Mesodermal cell (in vitro differentiated cells): Measurements from ENCODE around the gene TMUB1.

Experiments
- H3K27ac ChIP-seq: 2 replicates; pipeline ENCODE4 v1.7.0; 2013; ENCODE audit warnings: mild to moderate bottlenecking, low read depth, low read length, moderate library complexity; ENCODE audit not compliant: severe bottlenecking
- H3K36me3 ChIP-seq: 2 replicates; pipeline ENCODE4 v1.7.1; 2013; ENCODE audit warnings: mild to moderate bottlenecking, low read length, moderate library complexity; ENCODE audit not compliant: control insufficient read depth, insufficient read depth
- H3K4me1 ChIP-seq: one replicate; pipeline ENCODE4 v1.7.1; 2013; ENCODE audit warnings: mild to moderate bottlenecking, low read length; ENCODE audit not compliant: insufficient read depth, control insufficient read depth, poor library complexity, severe bottlenecking
- H3K4me3 ChIP-seq: 2 replicates; pipeline ENCODE4 v1.7.0; 2013; ENCODE audit warnings: low read length, control low read depth, mild to moderate bottlenecking; ENCODE audit not compliant: insufficient read depth, poor library complexity, severe bottlenecking; ENCODE audit errors: extremely low read depth
- H3K9me3 ChIP-seq: 2 replicates; pipeline ENCODE4 v1.7.1; 2013; ENCODE audit warnings: mild to moderate bottlenecking, low read length, moderate library complexity; ENCODE audit not compliant: control insufficient read depth
- WGBS, 2 experiments: methylation state at CpG; one replicate each; pipeline ENCODE4 v1.1.5; 2013; ENCODE audit warnings: missing lambda C conversion rate in 2 of 2; ENCODE audit not compliant: insufficient coverage in 2 of 2; 5-methylcytosine and 5-hydroxymethylcytosine counted together

The TMUB1 gene

DNA sequence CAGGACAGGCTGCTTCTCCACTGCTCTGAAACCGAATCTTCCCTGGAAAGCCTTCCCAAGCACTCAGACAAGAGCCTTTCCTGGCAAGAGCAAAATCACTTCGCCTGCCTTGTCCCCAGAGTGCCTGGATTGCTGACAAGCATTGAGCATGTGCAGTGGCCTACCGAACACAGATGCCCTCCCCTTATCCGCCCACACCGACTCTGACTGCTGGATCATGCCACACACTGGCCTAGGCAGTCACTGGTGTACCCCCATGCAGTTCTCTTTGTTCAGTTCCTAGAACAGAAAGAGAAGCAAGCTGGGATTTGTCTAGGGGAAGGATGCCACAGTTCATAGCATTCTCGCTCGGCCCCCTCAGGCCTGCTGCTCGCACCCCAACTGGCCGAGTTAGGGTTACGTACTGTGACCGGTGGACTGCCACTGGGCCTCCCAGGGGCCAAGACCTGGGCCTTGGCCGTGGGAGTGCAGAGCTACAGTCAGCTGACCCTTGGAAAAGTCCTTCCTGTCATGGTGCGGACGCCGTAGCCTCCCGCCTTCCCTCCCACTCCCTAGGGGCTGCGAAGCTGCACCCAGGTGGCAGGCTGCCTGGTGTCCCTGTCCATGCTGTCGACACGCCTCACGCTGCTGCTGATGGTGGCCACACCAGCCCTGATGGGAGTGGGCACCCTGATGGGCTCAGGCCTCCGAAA, 48.1 kb downstream of the TMUB1 start:
- Histone ChIP-seq H3K27ac (no peak overlapping the region), H3K9me3 (no peaks in the 10 kb centered on the region), H3K4me1 (peaks cover 27% of the 10 kb centered on the region), H3K36me3 (peaks cover 43% of the 10 kb centered on the region), H3K4me3 (no peak overlapping the region)
- 89 to 91% methylated on average over 20 of the region's 21 CpGs for WGBS, 2 experiments

DNA sequence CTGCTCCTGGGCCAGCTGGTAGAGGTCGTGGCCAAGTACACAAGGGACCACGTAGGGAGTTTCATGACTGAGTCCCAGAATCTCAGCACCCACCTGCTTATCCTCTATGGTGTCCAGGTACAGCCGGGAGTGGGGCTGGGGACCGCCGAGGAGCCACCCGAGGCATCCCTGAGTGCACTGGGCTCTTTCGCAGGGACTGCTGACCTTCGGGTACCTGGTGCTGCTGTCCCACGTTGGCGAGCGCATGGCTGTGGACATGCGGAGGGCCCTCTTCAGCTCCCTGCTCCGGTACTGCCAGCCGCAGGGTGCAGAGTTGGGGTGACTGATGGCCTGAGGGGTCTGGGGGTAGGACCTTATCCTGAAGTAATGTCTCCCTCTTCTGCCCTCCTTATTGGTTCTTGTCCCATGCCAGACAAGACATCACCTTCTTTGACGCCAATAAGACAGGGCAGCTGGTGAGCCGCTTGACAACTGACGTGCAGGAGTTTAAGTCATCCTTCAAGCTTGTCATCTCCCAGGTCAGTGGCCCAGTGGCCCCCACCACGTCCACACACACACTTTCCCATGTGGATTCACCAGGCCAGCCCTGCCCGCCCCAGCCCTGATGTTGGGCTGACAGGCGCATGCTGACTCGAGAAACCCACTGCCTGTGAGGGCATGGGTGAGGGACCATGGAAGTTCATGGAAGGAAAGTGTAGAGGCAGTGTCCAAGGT, 48.8 kb downstream of the TMUB1 start:
- Histone ChIP-seq H3K4me3 (no peak overlapping the region), H3K36me3 (peaks cover 45% of the 10 kb centered on the region), H3K9me3 (no peaks in the 10 kb centered on the region), H3K27ac (no peak overlapping the region), H3K4me1 (peaks cover 20% of the 10 kb centered on the region)
- 96 to 98% methylated on average over 16 to 19 of the region's 21 CpGs for WGBS, 2 experiments

DNA sequence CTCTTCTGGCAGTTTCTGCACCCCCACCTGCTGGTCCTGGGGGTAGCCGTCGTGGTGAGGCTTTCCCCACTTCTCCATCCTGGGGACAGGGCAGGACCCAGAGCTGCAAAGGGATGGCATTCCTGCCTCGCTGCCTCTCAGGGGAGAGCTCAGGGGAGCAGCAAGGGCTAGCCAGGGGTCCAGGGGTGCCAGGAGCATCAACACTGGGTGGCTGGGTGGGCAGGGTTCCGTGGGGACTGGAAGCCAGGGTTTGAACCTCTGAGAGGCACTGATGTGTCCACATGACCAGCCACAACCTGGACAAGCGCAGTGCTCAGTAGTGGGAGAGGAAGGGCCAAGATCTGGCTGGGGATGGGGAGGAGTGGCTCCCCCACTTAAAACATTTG, 49.4 kb downstream of the TMUB1 start:
- peaks cover 16% of the 10 kb centered on the region for H3K4me1 ChIP-seq
- H3K9me3 ChIP-seq = no peaks in the 10 kb centered on the region
- no peak overlapping the region for H3K27ac ChIP-seq
- 83 to 84% methylated on average over 2 to 4 of the region's 5 CpGs for whole genome bisulfite sequencing, 2 experiments
- peaks cover 45% of the 10 kb centered on the region for H3K36me3 ChIP-seq
- H3K4me3 ChIP-seq = no peak overlapping the region

DNA sequence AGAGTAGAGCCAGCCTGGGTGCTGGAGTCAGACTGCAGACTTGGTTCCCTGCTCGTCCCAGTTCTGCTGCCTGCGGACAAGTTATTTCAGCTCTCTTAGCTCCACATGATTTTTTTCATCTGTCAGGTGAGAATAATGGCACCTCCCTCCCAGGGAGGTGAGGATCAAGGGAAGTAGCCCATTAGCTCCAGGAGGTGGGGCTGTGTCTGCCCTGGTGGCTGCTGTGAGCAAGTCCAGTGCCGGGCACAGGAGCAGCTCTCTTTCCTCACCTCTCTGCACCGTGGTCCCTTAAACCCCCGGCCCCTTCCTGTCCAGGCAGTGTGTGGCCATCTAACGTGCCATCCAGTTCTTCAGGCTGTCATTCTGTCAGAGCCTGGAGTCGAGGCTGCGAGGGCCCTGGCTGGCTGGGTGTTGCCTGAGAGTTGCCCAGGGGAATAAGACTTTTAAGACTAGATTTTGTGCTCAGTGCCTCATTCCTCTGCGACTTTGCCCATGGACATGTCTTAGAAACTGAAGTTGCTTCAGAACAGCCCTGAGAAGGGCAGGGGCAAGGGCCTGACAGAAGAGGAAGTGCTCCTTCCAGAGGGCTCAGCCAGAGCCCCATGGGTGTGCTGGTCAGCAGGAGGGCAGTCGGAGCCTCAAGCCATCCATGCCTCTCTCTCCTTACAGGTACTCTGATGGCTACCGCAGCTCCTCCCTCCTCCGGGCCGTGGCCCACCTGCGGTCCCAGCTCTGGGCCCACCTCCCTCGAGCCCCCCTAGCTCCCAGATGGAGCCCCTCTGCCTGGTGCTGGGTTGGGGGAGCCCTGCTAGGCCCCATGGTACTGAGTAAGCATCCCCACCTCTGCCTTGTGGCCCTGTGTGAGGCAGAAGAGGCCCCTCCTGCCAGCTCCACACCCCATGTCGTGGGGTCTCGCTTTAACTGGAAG, 50.1 kb downstream of the TMUB1 start:
- WGBS, 2 experiments = 89 to 90% methylated on average over 14 to 16 of the region's 17 CpGs
- Histone ChIP-seq H3K4me1 (peaks cover 9% of the 10 kb centered on the region), H3K27ac (no peak overlapping the region), H3K9me3 (no peaks in the 10 kb centered on the region), H3K4me3 (no peak overlapping the region), H3K36me3 (peaks cover 45% of the 10 kb centered on the region)
